ENCODE results near the gene NPAS3. TPM values are rescaled to one million over a fixed set of nuclear protein-coding genes. Genes with fewer than 3 reads are reported as not detected.
"Not testable (repeated sequence)": the region's sequence is repeated elsewhere in the genome, so short reads cannot be mapped to it uniquely, and the experiment has no call there.

Gene NPAS3
- total RNA-seq, 1 donor from 2014 or later = 2.4 TPM

DNA sequence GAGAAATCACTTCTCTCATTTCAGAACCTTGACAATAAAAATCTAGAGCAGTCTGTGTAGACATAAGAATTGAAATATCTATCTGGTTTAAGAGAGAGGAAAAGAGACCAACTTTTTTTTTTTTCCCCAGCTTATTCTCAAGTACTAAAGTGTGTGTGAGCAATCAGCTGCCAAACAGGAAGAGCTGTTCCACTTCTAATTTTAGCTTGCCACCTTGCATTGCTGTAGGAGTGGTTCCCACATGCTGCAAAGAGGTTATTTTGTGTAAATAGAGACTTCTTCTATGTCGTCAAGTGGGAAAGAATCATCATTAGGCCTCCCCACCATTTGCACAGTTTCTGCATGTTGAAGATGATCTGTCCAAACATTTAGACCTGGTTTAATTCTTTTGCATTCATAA is 142.6 kb downstream of the NPAS3 start:
- Mint-ChIP-seq H3K36me3 (ENCODE audit: unreplicated experiment) (no peaks in the 10 kb centered on the region), H3K27ac (ENCODE audit: unreplicated experiment) (no peak overlapping the region), H3K9me3 (ENCODE audit: unreplicated experiment) (no peaks in the 10 kb centered on the region), H3K4me1 (ENCODE audit: low read depth, unreplicated experiment) (no peaks in the 10 kb centered on the region), H3K4me3 (ENCODE audit: unreplicated experiment) (no peak overlapping the region), H3K27me3 (ENCODE audit: unreplicated experiment) (peaks cover 2% of the 10 kb centered on the region)
- no peak for DNase-seq
- TF ChIP-seq, protein P1, sequence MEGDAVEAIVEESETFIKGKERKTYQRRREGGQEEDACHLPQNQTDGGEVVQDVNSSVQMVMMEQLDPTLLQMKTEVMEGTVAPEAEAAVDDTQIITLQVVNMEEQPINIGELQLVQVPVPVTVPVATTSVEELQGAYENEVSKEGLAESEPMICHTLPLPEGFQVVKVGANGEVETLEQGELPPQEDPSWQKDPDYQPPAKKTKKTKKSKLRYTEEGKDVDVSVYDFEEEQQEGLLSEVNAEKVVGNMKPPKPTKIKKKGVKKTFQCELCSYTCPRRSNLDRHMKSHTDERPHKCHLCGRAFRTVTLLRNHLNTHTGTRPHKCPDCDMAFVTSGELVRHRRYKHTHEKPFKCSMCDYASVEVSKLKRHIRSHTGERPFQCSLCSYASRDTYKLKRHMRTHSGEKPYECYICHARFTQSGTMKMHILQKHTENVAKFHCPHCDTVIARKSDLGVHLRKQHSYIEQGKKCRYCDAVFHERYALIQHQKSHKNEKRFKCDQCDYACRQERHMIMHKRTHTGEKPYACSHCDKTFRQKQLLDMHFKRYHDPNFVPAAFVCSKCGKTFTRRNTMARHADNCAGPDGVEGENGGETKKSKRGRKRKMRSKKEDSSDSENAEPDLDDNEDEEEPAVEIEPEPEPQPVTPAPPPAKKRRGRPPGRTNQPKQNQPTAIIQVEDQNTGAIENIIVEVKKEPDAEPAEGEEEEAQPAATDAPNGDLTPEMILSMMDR (IDR thresholded peaks at IDR 0.05; ENCODE audit: partially characterized antibody, unreplicated experiment) = no peak

DNA sequence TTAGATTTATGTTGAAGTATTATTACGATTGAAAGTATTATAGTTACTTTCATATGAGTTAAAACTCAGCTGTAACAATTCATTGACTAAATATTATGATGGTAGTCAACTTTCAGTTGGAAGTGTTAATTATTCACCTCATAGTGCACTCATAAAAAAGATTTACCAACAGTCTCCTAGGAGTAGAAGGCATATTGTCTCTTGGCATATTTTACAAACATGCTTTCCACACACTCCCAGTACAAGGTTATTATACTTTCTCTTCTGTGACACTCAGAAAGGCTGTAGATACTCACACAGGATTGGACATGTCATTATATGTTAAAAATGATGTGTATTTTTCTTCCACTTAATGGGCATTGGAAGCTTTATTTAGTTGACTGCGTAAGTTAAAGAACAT is 147.1 kb downstream of the NPAS3 start:
- peaks cover 4% of the 10 kb centered on the region for H3K27me3 Mint-ChIP-seq (ENCODE audit: unreplicated experiment)
- DNase-seq = no peak
- TF ChIP-seq, protein P1 (IDR thresholded peaks at IDR 0.05; ENCODE audit: partially characterized antibody, unreplicated experiment) = no peak

DNA sequence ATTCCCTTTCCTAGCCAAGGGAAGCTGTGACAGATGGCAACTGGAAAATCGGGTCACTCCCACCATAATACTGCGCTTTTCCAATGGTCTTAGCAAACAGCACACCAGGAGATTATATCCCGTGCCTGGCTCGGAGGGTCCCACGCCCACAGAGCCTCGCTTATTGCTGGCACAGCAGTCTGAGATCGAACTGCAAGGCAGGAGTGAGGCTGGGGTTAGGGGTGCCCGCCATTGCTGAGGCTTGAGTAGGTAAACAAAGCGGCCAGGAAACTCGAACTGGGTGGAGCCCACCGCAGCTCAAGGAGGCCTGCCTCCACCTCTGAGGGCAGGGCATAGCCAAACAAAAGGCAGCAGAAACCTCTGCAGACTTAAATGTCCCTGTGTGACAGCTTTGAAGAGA is 149.6 kb downstream of the NPAS3 start:
- not testable (repeated sequence) for H3K27me3 Mint-ChIP-seq (ENCODE audit: unreplicated experiment); H3K9me3 Mint-ChIP-seq (ENCODE audit: unreplicated experiment); H3K27ac Mint-ChIP-seq (ENCODE audit: unreplicated experiment); DNase-seq; H3K4me3 Mint-ChIP-seq (ENCODE audit: unreplicated experiment); H3K36me3 Mint-ChIP-seq (ENCODE audit: unreplicated experiment); H3K4me1 Mint-ChIP-seq (ENCODE audit: low read depth, unreplicated experiment)

More for the DNA sequence above, 147.1 kb downstream of the NPAS3 start:
- peaks cover 3% of the 10 kb centered on the region for H3K9me3 Mint-ChIP-seq (ENCODE audit: unreplicated experiment)
- H3K27ac Mint-ChIP-seq (ENCODE audit: unreplicated experiment) = no peak overlapping the region
- no peak overlapping the region for H3K4me3 Mint-ChIP-seq (ENCODE audit: unreplicated experiment)
- no peaks in the 10 kb centered on the region for H3K4me1 Mint-ChIP-seq (ENCODE audit: low read depth, unreplicated experiment)
- H3K36me3 Mint-ChIP-seq (ENCODE audit: unreplicated experiment) = peaks cover 4% of the 10 kb centered on the region

DNA sequence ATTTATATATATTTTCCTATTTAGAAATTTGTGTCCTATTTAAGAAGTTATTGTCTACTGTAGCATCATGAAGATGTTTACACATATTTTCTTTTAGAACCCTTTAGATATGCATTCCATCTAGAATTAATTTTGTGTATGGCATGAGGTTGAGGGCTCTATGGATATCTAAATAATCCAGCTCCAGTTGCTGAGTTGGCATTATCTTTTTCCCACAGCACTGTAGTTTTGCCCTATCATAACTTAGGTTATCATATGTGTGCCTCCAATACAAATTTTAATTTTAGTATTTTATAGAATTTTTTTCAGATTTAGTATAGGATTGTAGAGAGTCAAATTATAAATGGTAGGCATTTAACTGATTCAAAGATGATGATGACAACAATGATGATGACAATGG is 159.3 kb downstream of the NPAS3 start:
- Mint-ChIP-seq H3K9me3 (ENCODE audit: unreplicated experiment) (no peaks in the 10 kb centered on the region), H3K4me3 (ENCODE audit: unreplicated experiment) (no peak overlapping the region), H3K27ac (ENCODE audit: unreplicated experiment) (no peak overlapping the region), H3K4me1 (ENCODE audit: low read depth, unreplicated experiment) (no peaks in the 10 kb centered on the region), H3K27me3 (ENCODE audit: unreplicated experiment) (peaks cover 1% of the 10 kb centered on the region), H3K36me3 (ENCODE audit: unreplicated experiment) (no peaks in the 10 kb centered on the region)
- TF ChIP-seq, protein P1 (IDR thresholded peaks at IDR 0.05; ENCODE audit: partially characterized antibody, unreplicated experiment) = no peak
- no peak for DNase-seq

DNA sequence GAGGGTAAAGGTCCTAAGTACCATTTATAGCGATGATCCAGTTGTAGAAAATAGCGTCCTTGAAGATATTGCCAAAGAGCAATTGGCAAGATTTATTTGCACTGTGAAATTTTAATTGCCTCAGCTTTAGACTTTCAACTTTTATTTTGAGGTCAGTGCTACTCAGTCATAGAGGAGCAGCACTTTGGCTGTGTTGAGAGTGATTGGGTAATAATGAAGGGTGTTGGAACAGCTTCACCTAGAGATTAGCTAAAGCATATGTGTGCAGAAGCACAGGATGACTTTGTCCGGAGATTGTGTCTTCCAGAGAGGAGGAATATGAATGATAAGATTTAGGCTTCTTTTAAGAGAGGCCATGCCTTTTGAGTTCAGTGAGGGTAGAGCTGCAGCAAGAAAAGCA is 164.8 kb downstream of the NPAS3 start:
- Mint-ChIP-seq H3K9me3 (ENCODE audit: unreplicated experiment) (no peaks in the 10 kb centered on the region), H3K36me3 (ENCODE audit: unreplicated experiment) (no peaks in the 10 kb centered on the region), H3K4me3 (ENCODE audit: unreplicated experiment) (no peak overlapping the region), H3K4me1 (ENCODE audit: low read depth, unreplicated experiment) (no peaks in the 10 kb centered on the region), H3K27ac (ENCODE audit: unreplicated experiment) (no peak overlapping the region), H3K27me3 (ENCODE audit: unreplicated experiment) (no peaks in the 10 kb centered on the region)
- TF ChIP-seq, protein P1 (IDR thresholded peaks at IDR 0.05; ENCODE audit: partially characterized antibody, unreplicated experiment) = no peak
- no peak for DNase-seq

DNA sequence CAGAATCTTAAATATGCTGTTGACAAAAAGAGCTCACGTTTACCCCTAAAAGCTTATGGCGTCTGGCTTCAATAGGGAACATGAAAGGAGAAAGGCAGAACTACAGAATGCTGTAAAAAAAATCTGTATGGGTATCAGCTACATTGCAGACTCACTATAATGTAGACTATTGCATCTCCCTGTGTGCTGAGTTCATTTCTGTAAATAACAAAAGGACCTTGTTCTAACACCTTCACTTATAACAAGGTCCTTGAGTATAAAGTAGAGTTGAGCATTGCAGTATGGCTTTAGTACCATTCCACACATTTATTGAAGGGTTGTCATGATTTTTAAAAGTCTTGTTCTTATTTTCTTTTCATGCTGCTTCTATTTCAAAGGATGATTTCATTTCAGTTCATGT is 165.3 kb downstream of the NPAS3 start:
- Mint-ChIP-seq H3K4me1 (ENCODE audit: low read depth, unreplicated experiment) (no peaks in the 10 kb centered on the region), H3K4me3 (ENCODE audit: unreplicated experiment) (no peak overlapping the region), H3K9me3 (ENCODE audit: unreplicated experiment) (no peaks in the 10 kb centered on the region), H3K27ac (ENCODE audit: unreplicated experiment) (no peak overlapping the region), H3K27me3 (ENCODE audit: unreplicated experiment) (no peaks in the 10 kb centered on the region), H3K36me3 (ENCODE audit: unreplicated experiment) (no peaks in the 10 kb centered on the region)
- no peak for DNase-seq
- TF ChIP-seq, protein P1 (IDR thresholded peaks at IDR 0.05; ENCODE audit: partially characterized antibody, unreplicated experiment) = no peak

Data from glutamatergic neuron (in vitro differentiated cells).